ENCODE results near the gene CACNA1D.

The CACNA1D gene

DNA sequence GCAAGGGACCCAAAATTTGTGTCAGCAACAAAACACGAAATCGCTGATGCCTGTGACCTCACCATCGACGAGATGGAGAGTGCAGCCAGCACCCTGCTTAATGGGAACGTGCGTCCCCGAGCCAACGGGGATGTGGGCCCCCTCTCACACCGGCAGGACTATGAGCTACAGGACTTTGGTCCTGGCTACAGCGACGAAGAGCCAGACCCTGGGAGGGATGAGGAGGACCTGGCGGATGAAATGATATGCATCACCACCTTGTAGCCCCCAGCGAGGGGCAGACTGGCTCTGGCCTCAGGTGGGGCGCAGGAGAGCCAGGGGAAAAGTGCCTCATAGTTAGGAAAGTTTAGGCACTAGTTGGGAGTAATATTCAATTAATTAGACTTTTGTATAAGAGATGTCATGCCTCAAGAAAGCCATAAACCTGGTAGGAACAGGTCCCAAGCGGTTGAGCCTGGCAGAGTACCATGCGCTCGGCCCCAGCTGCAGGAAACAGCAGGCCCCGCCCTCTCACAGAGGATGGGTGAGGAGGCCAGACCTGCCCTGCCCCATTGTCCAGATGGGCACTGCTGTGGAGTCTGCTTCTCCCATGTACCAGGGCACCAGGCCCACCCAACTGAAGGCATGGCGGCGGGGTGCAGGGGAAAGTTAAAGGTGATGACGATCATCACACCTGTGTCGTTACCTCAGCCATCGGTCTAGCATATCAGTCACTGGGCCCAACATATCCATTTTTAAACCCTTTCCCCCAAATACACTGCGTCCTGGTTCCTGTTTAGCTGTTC is 316.9 kb downstream of the CACNA1D start:
- no peak for TF ChIP-seq GATA3 (IDR thresholded peaks at IDR 0.05; ENCODE audit: low read depth, low read length)
- no peak for TF ChIP-seq GATA2 (IDR thresholded peaks at IDR 0.05; ENCODE audit: low read depth, low read length)

DNA sequence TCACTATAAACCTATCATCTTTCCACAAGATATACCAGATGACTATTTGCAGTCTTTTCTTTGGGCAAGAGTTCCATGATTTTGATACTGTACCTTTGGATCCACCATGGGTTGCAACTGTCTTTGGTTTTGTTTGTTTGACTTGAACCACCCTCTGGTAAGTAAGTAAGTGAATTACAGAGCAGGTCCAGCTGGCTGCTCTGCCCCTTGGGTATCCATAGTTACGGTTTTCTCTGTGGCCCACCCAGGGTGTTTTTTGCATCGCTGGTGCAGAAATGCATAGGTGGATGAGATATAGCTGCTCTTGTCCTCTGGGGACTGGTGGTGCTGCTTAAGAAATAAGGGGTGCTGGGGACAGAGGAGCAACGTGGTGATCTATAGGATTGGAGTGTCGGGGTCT is 318.0 kb downstream of the CACNA1D start:
- no peak for TF ChIP-seq GATA3 (IDR thresholded peaks at IDR 0.05; ENCODE audit: low read depth, low read length)
- TF ChIP-seq GATA2 (IDR thresholded peaks at IDR 0.05; ENCODE audit: low read depth, low read length), result no peak

DNA sequence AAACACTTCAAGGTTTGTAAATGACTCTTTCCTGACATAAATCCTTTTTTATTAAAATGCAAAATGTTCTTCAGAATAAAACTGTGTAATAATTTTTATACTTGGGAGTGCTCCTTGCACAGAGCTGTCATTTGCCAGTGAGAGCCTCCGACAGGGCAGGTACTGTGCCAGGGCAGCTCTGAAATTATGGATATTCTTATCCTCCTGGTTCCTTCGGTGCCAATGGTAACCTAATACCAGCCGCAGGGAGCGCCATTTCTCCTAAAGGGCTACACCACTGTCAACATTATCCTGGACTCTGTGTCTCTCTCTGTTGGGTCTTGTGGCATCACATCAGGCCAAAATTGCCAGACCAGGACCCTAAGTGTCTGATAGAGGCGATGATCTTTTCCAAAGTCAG is 318.8 kb downstream of the CACNA1D start:
- TF ChIP-seq GATA2 (IDR thresholded peaks at IDR 0.05; ENCODE audit: low read depth, low read length) (no peak), GATA3 (IDR thresholded peaks at IDR 0.05; ENCODE audit: low read depth, low read length) (no peak)

- TF ChIP-seq GATA3 (IDR thresholded peaks at IDR 0.05; ENCODE audit: low read depth, low read length), result no peak
- no peak for TF ChIP-seq GATA2 (IDR thresholded peaks at IDR 0.05; ENCODE audit: low read depth, low read length)
Measured at GRCh38 chr3:53813876-53814275, 319.5 kb downstream of the CACNA1D start.

GRCh38 chr3:53815067-53815466 is 320.7 kb downstream of the CACNA1D start:
- TF ChIP-seq GATA3 (IDR thresholded peaks at IDR 0.05; ENCODE audit: low read depth, low read length) (no peak), GATA2 (IDR thresholded peaks at IDR 0.05; ENCODE audit: low read depth, low read length) (no peak)

GRCh38 chr3:53815651-53816050 is 321.2 kb downstream of the CACNA1D start:
- TF ChIP-seq GATA3 (IDR thresholded peaks at IDR 0.05; ENCODE audit: low read depth, low read length) (no peak), GATA2 (IDR thresholded peaks at IDR 0.05; ENCODE audit: low read depth, low read length) (no peak)

- TF ChIP-seq GATA3 (IDR thresholded peaks at IDR 0.05; ENCODE audit: low read depth, low read length) (no peak), GATA2 (IDR thresholded peaks at IDR 0.05; ENCODE audit: low read depth, low read length) (no peak)
Measured at GRCh38 chr3:53816425-53816824, 322.0 kb downstream of the CACNA1D start.

- TF ChIP-seq GATA2 (IDR thresholded peaks at IDR 0.05; ENCODE audit: low read depth, low read length) (no peak), GATA3 (IDR thresholded peaks at IDR 0.05; ENCODE audit: low read depth, low read length) (no peak)
Measured at GRCh38 chr3:53817211-53817610, 322.8 kb downstream of the CACNA1D start.

GRCh38 chr3:53817809-53818208 is 323.4 kb downstream of the CACNA1D start:
- TF ChIP-seq GATA2 (IDR thresholded peaks at IDR 0.05; ENCODE audit: low read depth, low read length), result no peak
- no peak for TF ChIP-seq GATA3 (IDR thresholded peaks at IDR 0.05; ENCODE audit: low read depth, low read length)

- TF ChIP-seq GATA2 (IDR thresholded peaks at IDR 0.05; ENCODE audit: low read depth, low read length), result no peak
- TF ChIP-seq GATA3 (IDR thresholded peaks at IDR 0.05; ENCODE audit: low read depth, low read length), result no peak
Measured at GRCh38 chr3:53818221-53819162, 324.1 kb downstream of the CACNA1D start.

- no peak for TF ChIP-seq GATA2 (IDR thresholded peaks at IDR 0.05; ENCODE audit: low read depth, low read length)
- no peak for TF ChIP-seq GATA3 (IDR thresholded peaks at IDR 0.05; ENCODE audit: low read depth, low read length)
Measured at GRCh38 chr3:53819163-53819868, 324.9 kb downstream of the CACNA1D start.

GRCh38 chr3:53820084-53820483 is 325.7 kb downstream of the CACNA1D start:
- TF ChIP-seq GATA3 (IDR thresholded peaks at IDR 0.05; ENCODE audit: low read depth, low read length) (no peak), GATA2 (IDR thresholded peaks at IDR 0.05; ENCODE audit: low read depth, low read length) (no peak)

- no peak for TF ChIP-seq GATA2 (IDR thresholded peaks at IDR 0.05; ENCODE audit: low read depth, low read length)
- no peak for TF ChIP-seq GATA3 (IDR thresholded peaks at IDR 0.05; ENCODE audit: low read depth, low read length)
Measured at GRCh38 chr3:53820756-53821580, 326.6 kb downstream of the CACNA1D start.

All from SH-SY5Y (cell line).